HCEC 1CT (cell line): ENCODE data around the gene ZC3HAV1.

Experiments used
- DNase-seq: peaks from one replicate; pipeline ENCODE4 v3.0.0-alpha.2; 2017

Gene ZC3HAV1

DNA sequence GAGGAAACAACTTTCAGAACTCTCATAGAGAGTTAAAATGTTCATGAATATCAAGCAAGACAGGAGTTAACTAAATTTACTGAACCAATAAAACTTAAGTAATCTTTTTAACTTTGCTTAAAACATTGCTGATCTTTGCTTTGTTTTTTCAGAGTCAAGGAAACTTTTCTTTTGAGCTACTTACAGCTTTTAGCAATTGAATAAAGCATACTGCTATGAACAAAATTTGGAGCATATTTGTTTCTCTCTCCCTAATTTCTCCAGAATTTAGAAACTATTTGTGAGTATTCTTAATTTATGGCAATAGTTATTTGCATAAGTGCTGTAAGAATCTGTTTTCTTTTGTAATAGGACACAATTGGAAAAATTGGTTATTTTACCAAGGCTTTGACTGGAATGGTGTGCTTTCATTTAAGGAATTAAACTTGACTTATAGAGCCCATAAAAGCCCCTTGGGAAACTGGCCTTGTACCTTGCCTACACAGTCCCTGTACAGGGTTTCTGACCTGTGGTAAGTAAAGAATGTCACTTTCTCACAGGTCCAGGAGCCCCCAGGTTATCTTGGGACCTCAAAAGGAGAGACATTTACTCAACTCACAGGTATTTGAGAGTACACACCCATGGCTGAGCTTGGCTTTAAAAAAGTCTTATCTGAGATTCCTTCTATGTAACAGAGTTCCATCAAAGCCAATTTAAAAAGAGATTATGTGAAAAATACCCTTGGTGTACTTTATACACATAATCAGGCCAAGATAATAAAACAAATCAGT lies 105.0 kb downstream of the ZC3HAV1 start:
- no peak for DNase-seq

GRCh38 chr7:138999414-138999813 lies 110.1 kb downstream of the ZC3HAV1 start:
- no peak for DNase-seq
